ENCODE data around the gene KRTDAP. TPM values are rescaled to one million over a fixed set of nuclear protein-coding genes. Genes with fewer than 3 reads are reported as not detected.
"Not testable (repeated sequence)": the region's sequence is repeated elsewhere in the genome, so short reads cannot be mapped to it uniquely, and the experiment has no call there.

KRTDAP gene
- total RNA-seq, 1 donor from 2014 or later = not detected

DNA sequence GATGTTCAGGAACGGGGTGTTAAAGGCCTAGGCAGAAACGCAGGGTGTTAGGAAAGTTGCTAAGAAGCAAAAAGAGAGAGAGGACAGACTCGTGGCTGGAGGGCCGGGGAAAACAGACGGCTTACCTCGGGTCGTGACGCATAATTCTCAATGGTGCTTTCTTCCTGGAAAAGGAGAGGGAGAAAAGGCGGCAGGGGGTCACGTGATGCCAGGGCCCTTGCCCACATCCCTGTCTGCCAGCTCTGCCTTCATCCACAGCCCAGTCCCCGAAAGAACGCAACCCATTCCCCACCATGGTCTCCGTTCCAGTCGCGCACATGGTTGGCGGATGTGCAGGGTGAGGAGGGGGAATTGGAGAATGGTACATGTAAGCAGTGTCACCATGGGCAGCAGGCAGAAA, 1.6 kb downstream of the KRTDAP start:
- no peak overlapping the region for H3K4me3 Mint-ChIP-seq
- H3K36me3 Mint-ChIP-seq (ENCODE audit: low read depth) = no peaks in the 10 kb centered on the region
- no peak overlapping the region for H3K27ac Mint-ChIP-seq
- no peaks in the 10 kb centered on the region for H3K9me3 Mint-ChIP-seq
- H3K27me3 Mint-ChIP-seq (ENCODE audit: insufficient read depth) = peaks cover 20% of the 10 kb centered on the region
- no peak for DNase-seq (ENCODE audit: low spot score)
- H3K4me1 Mint-ChIP-seq (ENCODE audit: low read depth) = no peaks in the 10 kb centered on the region
- intact Hi-C loops (cut with micrococcal nuclease) = no loop called here

DNA sequence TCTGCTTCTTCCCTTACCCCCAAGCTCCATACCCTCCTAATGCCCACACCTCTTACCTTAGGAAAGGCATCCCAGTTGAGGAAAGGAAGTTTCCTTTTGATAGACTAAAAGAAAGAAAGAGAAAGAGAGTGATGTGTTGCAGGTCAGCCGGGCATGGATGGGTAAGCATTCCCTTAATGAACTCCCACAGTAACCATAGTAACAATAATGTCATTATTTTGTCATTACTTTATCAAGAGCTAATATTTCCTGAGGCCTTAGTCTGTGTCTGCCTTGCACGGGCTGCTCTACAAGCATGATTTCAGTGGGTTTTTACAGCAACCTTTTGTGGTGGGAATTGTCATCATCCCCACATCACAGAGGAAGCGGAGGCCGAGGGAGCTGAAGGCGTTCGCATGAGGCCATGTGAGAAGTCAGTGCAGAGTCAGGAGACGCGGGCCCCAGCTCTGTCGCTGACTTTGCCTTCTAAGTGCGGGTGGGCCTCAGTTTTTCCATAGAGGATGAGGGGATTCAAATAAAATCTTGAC, 2.5 kb downstream of the KRTDAP start:
- H3K4me3 Mint-ChIP-seq = no peak overlapping the region
- peaks cover 20% of the 10 kb centered on the region for H3K27me3 Mint-ChIP-seq (ENCODE audit: insufficient read depth)
- no peaks in the 10 kb centered on the region for H3K9me3 Mint-ChIP-seq
- intact Hi-C loops (cut with micrococcal nuclease) = no loop called here
- no peak for DNase-seq (ENCODE audit: low spot score)
- H3K27ac Mint-ChIP-seq = no peak overlapping the region
- no peaks in the 10 kb centered on the region for H3K4me1 Mint-ChIP-seq (ENCODE audit: low read depth)
- no peaks in the 10 kb centered on the region for H3K36me3 Mint-ChIP-seq (ENCODE audit: low read depth)

DNA sequence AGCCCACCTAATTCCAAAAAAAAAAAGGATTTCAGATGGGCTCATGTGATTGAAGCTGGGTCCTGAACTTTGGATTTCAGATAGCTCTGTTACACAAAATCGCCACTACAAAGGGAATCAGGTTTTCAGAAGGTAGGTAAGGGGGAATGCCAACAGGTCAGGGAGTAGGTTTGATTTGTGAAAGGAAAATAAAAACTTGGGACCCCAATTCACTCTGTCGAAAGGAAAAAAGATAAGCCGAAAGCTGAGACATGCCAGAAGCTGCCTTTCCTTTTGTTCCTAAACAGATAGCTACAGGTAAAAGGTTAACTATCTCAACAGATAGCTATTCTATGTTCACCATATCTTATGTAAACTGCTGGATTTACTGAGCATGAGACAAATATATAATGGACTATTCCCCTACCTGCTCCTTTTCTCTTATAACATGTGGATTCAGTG, 4.0 kb downstream of the KRTDAP start:
- no peak for DNase-seq (ENCODE audit: low spot score)
- Mint-ChIP-seq H3K9me3 (no peaks in the 10 kb centered on the region), H3K4me3 (no peak overlapping the region), H3K27me3 (ENCODE audit: insufficient read depth) (peaks cover 23% of the 10 kb centered on the region), H3K27ac (no peak overlapping the region), H3K4me1 (ENCODE audit: low read depth) (no peaks in the 10 kb centered on the region), H3K36me3 (ENCODE audit: low read depth) (no peaks in the 10 kb centered on the region)
- intact Hi-C loops (cut with micrococcal nuclease) = no loop called here

DNA sequence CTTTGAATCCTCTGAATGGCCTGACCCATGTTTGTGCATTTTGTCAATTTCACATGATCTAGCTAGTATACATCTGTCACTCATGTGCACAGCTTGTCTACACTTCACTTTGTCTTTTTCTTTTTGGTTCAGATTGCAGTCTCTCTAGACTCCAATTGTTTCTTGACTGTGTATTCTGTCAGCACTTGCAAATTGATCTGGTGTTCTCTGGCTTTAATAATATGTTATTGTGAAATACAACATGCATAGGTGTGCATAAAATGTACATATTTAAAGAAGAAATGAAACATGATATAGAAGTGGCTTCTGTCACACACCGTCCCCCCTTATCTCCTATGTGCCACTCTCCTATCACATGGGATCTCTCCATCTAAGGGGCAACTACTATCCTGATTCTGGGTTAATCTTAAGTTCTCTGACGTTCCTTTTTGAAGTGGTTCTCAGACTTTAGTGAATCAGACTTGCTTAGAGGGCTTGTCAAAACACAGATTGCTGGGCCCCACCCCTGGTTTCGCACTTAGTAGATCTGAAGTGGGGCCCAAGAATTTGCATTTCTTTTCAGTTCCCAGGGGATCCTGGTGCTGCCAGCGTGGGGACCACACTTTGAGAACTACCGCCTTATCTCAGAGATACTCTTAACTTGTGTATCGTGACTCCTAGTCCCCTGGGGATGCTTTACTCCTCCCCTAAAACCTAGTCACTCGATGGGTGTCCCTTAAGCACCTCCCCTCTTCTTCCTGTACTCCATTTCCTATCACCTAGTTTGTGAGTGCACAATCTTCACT, 5.8 kb downstream of the KRTDAP start:
- Mint-ChIP-seq H3K4me1 (ENCODE audit: low read depth) (no peaks in the 10 kb centered on the region), H3K9me3 (no peaks in the 10 kb centered on the region), H3K36me3 (ENCODE audit: low read depth) (no peaks in the 10 kb centered on the region), H3K27ac (no peak overlapping the region), H3K27me3 (ENCODE audit: insufficient read depth) (peaks cover 18% of the 10 kb centered on the region), H3K4me3 (no peak overlapping the region)
- intact Hi-C loops (cut with micrococcal nuclease) = no loop called here
- DNase-seq (ENCODE audit: low spot score) = no peak

DNA sequence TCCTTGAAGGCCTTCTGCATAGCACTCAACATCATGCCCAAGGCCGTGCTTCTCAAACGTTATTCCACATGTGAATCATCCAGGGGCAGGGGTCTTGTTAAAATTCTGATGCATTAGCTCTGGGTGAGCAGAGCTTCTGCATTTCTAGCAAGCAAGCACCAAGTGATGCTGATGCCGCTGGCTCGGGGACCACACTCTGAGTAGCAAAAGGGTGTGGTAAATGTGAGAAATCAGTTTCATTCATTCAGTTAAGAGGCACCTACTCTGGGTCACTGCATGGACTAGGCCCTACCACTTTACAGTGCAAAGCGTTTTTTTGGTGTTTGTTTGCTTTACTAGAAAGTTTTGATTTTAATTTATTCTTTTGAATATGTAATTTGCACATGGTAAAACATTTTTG, 7.2 kb downstream of the KRTDAP start:
- no peak overlapping the region for H3K27ac Mint-ChIP-seq
- no peak for DNase-seq (ENCODE audit: low spot score)
- peaks cover 18% of the 10 kb centered on the region for H3K27me3 Mint-ChIP-seq (ENCODE audit: insufficient read depth)
- no peaks in the 10 kb centered on the region for H3K36me3 Mint-ChIP-seq (ENCODE audit: low read depth)
- no peaks in the 10 kb centered on the region for H3K4me1 Mint-ChIP-seq (ENCODE audit: low read depth)
- H3K4me3 Mint-ChIP-seq = no peak overlapping the region
- intact Hi-C loops (cut with micrococcal nuclease) = no loop called here
- H3K9me3 Mint-ChIP-seq = no peaks in the 10 kb centered on the region

DNA sequence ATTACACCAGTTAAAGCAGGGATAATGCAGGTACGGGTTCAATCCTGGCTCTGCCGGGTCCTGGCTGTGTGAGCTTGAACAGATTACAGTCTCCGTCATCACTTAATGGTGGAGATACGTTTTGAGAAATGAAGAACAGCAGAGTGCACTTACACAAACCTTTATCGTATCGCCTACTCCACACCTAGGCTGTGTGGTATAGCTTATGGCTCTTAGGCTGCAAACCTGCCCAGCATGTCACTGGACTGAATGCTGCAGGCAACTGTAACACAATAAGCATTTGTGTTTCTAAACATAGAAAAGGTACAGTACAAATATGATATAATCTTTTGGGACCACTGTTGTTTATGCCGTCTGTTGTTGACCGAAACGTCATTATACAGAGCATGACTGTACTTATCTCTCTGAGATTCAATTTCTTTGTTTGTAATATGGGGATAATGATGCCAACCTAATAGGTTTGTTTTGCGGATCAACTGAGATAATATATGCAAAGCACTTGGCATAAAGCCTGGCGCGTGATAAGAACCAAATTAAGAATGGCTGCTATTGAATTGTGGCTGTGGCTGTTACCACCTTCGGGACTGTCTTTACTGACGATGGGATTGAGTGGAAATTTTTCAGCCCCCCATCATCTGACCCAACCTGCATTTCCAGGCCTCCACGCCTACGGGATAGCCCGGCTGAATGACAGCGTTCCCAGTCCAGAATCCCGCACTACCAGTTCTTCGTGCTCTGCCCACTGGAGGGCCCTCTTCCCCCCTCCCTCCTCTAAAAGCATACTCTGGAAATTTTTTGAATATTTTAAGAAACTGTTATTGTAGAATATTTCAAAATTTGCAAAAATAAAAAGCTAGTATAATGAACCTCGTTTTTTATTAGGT, 11.2 kb downstream of the KRTDAP start:
- Mint-ChIP-seq H3K27me3 (ENCODE audit: insufficient read depth) (peaks cover 7% of the 10 kb centered on the region), H3K36me3 (ENCODE audit: low read depth) (no peaks in the 10 kb centered on the region), H3K27ac (no peak overlapping the region), H3K9me3 (no peaks in the 10 kb centered on the region), H3K4me3 (no peak overlapping the region), H3K4me1 (ENCODE audit: low read depth) (no peaks in the 10 kb centered on the region)
- intact Hi-C loops (cut with micrococcal nuclease) = no loop called here
- DNase-seq (ENCODE audit: low spot score) = no peak

DNA sequence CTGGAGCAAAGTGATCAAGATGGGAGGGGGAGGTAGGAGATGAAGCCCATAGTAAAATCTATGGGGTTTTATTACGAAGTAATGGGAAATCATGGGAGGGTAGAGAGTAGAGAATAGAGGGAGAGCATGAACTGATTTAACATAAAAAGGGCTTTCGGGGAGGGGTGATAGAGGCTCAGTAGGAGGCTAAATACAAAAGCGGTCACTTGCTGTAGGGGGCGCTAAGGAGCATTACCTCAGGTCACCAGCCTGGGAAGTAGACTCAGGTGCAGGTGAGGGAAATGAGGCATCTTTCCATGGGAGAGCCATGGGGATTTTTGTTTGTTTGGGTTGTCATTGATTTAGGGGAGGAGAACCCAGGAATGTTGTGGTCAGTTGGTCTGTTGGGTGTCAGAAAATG, 14.1 kb downstream of the KRTDAP start:
- no peak for DNase-seq (ENCODE audit: low spot score)
- Mint-ChIP-seq H3K4me3 (no peak overlapping the region), H3K27ac (no peak overlapping the region), H3K36me3 (ENCODE audit: low read depth) (no peaks in the 10 kb centered on the region), H3K9me3 (no peaks in the 10 kb centered on the region), H3K4me1 (ENCODE audit: low read depth) (no peaks in the 10 kb centered on the region), H3K27me3 (ENCODE audit: insufficient read depth) (peaks cover 3% of the 10 kb centered on the region)
- intact Hi-C loops (cut with micrococcal nuclease) = no loop called here

DNA sequence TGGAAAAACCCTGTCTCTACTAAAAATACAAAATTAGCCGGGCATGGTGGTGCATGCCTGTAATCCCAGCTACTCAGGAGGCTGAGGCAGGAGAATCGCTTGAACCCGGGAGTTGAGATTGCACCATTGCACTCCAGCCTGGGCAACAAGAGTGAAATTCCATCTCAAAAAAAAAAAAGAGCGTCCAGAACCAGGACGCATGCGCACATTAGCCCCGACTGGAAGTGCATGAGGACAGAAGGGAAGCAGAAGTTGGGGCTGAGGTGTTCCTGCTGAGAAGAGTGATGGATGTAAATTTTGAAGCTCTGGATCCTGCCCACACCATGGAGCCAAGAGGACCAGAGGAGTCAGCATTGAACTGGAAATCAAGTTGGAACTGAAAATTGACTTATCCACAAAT, 15.7 kb downstream of the KRTDAP start:
- intact Hi-C loops (cut with micrococcal nuclease); DNase-seq (ENCODE audit: low spot score); H3K36me3 Mint-ChIP-seq (ENCODE audit: low read depth); H3K27me3 Mint-ChIP-seq (ENCODE audit: insufficient read depth); H3K4me1 Mint-ChIP-seq (ENCODE audit: low read depth); H3K27ac Mint-ChIP-seq; H3K9me3 Mint-ChIP-seq; H3K4me3 Mint-ChIP-seq: not testable (repeated sequence)

DNA sequence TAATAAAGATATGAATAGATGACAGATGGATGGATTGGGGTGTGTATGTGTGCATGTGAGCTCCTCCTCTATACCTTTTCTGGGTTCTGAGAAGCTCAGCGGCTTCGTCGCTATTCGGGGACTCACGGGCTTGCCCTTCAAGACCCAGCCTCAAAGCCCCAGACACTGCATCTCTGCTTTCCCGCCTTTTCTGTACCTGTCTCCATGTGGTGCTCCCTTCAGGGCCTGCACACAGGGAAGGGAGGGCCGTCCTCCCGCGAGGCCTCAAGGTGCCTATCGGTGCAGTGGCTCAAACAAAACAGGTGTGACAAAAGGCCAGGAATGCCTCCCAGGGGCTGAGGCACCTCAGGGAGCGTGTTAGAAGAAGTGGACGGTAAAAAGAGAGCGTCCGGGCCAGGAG, 16.2 kb downstream of the KRTDAP start:
- no peaks in the 10 kb centered on the region for H3K36me3 Mint-ChIP-seq (ENCODE audit: low read depth)
- H3K4me3 Mint-ChIP-seq = no peak overlapping the region
- DNase-seq (ENCODE audit: low spot score) = no peak
- intact Hi-C loops (cut with micrococcal nuclease) = no loop called here
- no peak overlapping the region for H3K27ac Mint-ChIP-seq
- H3K27me3 Mint-ChIP-seq (ENCODE audit: insufficient read depth) = peaks cover 3% of the 10 kb centered on the region
- no peaks in the 10 kb centered on the region for H3K9me3 Mint-ChIP-seq
- H3K4me1 Mint-ChIP-seq (ENCODE audit: low read depth) = no peaks in the 10 kb centered on the region

DNA sequence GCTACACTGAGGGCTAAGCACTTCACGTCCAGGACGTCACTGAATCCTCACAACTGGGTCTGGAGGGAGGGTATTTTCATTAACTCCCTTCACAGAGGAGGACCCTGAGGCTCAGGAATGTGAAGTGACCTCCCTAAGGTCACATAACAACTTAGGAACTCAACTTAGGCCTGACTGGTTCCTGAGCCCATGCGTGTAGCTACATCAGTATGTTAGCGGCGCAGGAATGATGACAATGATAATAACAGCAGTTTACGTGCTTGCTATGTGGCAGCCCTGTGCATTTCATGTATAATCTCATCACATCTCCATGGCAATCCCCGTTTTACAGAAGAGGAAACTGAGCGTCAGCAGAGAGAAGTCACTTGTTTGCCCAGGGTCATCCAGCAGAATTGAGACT, 18.3 kb downstream of the KRTDAP start:
- peaks cover 7% of the 10 kb centered on the region for H3K27me3 Mint-ChIP-seq (ENCODE audit: insufficient read depth)
- H3K36me3 Mint-ChIP-seq (ENCODE audit: low read depth) = no peaks in the 10 kb centered on the region
- intact Hi-C loops (cut with micrococcal nuclease) = no loop called here
- no peak for DNase-seq (ENCODE audit: low spot score)
- H3K4me3 Mint-ChIP-seq = no peak overlapping the region
- H3K4me1 Mint-ChIP-seq (ENCODE audit: low read depth) = peaks cover 4% of the 10 kb centered on the region
- H3K9me3 Mint-ChIP-seq = no peaks in the 10 kb centered on the region
- no peak overlapping the region for H3K27ac Mint-ChIP-seq

DNA sequence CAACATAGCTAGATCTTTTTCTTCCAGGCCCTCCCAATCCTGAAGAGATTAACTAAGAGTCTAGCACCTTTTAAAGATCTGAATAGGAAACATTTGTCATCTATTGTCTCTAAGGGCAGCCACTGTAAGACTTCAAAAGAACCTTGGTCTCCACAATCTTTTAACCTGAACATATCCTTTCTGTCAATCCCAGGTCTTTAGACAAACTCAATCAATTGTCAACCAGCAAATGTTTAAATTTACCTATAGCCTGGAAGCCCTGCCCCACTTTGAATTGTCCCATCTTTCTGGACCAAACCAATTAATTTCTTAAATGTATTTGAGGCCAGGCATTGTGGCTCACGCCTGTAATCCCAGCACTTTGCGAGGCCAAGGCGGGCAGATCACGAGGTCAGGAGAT, 19.2 kb downstream of the KRTDAP start:
- H3K36me3 Mint-ChIP-seq (ENCODE audit: low read depth); H3K27me3 Mint-ChIP-seq (ENCODE audit: insufficient read depth); H3K4me3 Mint-ChIP-seq; H3K9me3 Mint-ChIP-seq; DNase-seq (ENCODE audit: low spot score); H3K4me1 Mint-ChIP-seq (ENCODE audit: low read depth); H3K27ac Mint-ChIP-seq; intact Hi-C loops (cut with micrococcal nuclease): not testable (repeated sequence)

DNA sequence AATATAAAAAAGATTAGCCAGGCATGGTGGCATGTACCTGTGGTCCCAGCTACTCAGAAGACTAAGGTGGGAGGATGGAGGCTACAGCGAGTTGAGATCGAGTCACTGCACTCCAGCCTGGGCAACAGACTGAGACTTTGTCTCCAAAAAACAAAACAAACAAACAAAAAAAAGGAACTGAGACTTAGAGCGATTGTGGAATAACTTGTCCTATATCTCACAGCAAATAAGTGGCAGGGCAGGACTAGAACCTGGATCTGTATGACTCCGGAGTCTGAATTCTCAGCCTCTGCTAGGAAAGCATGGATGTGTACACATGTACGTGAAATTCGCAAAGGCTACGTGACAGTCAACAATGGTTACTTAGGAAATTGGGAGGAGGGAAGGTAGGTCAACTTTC, 20.1 kb downstream of the KRTDAP start:
- H3K27ac Mint-ChIP-seq = no peak overlapping the region
- no peaks in the 10 kb centered on the region for H3K36me3 Mint-ChIP-seq (ENCODE audit: low read depth)
- intact Hi-C loops (cut with micrococcal nuclease) = no loop called here
- peaks cover 9% of the 10 kb centered on the region for H3K4me1 Mint-ChIP-seq (ENCODE audit: low read depth)
- peaks cover 7% of the 10 kb centered on the region for H3K27me3 Mint-ChIP-seq (ENCODE audit: insufficient read depth)
- H3K4me3 Mint-ChIP-seq = no peak overlapping the region
- no peak for DNase-seq (ENCODE audit: low spot score)
- no peaks in the 10 kb centered on the region for H3K9me3 Mint-ChIP-seq

DNA sequence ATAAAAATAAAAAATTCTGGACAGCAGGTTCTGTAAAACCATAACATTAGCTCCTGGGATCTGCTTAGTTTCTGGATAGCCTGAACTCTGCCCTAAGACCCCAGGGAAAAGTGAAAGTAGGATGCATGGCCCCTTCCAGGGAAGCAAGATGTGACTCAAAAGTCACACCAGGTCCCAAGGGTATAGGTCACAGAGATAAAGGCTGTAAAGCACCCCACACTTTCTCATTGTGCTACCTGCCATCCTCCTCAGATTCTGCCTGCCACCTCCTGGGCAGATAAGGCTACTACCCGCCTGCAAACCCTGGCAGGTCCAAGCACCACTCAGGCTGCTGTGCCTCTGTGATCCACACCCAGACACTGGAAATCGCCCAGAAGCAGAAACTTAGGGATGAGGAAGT, 21.6 kb downstream of the KRTDAP start:
- Mint-ChIP-seq H3K9me3 (no peaks in the 10 kb centered on the region), H3K27ac (no peak overlapping the region), H3K4me3 (no peak overlapping the region), H3K27me3 (ENCODE audit: insufficient read depth) (peaks cover 11% of the 10 kb centered on the region), H3K36me3 (ENCODE audit: low read depth) (no peaks in the 10 kb centered on the region), H3K4me1 (ENCODE audit: low read depth) (peaks cover 15% of the 10 kb centered on the region)
- intact Hi-C loops (cut with micrococcal nuclease) = loop anchor here (1.0 to 10.0 kb wide), 6 partner anchors 18 to 204 kb away; partner anchors contain the start of gene USF2
- peak; percentile 47 for DNase-seq (ENCODE audit: low spot score)

Data from activated T-helper 1 cell treated with anti-CD3 and anti-CD28 coated beads, Interleukin-12 subunit alpha, Interleukin-12 subunit beta, Interleukin-2, Interleukin-4 antibody, amounts not matched to agents 30 ng/mL and 10 ng/mL and 1 ng/mL, durations not matched to agents 14 hours and 24 hours and 36 hours (primary cell).